ENCODE data around the gene THBS2.
"Not testable (repeated sequence)": the region's sequence is repeated elsewhere in the genome, so short reads cannot be mapped to it uniquely, and the experiment has no call there.

The THBS2 gene

GRCh38 chr6:169183233-169183632 lies 70.4 kb downstream of the THBS2 start:
- Histone ChIP-seq H3F3A (ENCODE audit: insufficient read depth, low read length) (no peaks in the 10 kb centered on the region), H2AFZ (ENCODE audit: low read length) (no peak overlapping the region), H3K9me2 (ENCODE audit: low read depth, low read length) (no peaks in the 10 kb centered on the region), H3K27me3 (ENCODE audit: insufficient read depth, low read length) (no peaks in the 10 kb centered on the region), H3K27ac (ENCODE audit: low read depth, low read length, poor library complexity, severe bottlenecking) (no peak overlapping the region), H4K20me1 (ENCODE audit: insufficient read depth, low read length) (no peaks in the 10 kb centered on the region), H3K79me2 (ENCODE audit: insufficient read depth, low read length) (no peaks in the 10 kb centered on the region), H3K9me3 (ENCODE audit: low read length) (no peaks in the 10 kb centered on the region), H3K36me3 (ENCODE audit: insufficient read depth, low read length) (no peaks in the 10 kb centered on the region), H3K4me3 (ENCODE audit: low read depth, low read length, poor library complexity, severe bottlenecking) (no peak overlapping the region), H3K4me1 (ENCODE audit: insufficient read depth, low read length, severe bottlenecking) (no peaks in the 10 kb centered on the region), H3K4me2 (ENCODE audit: low read length) (no peak overlapping the region), H3K9ac (ENCODE audit: low read length) (no peak overlapping the region)
- no peak for TF ChIP-seq CTCF (IDR thresholded peaks at IDR 0.05; ENCODE audit: low read length)
- no peak for TF ChIP-seq EZH2 (IDR thresholded peaks at IDR 0.05; ENCODE audit: borderline replicate concordance, low read length)

- not testable (repeated sequence) for H3K4me3 ChIP-seq (ENCODE audit: low read depth, low read length, poor library complexity, severe bottlenecking); H3K9me2 ChIP-seq (ENCODE audit: low read depth, low read length); H3K4me2 ChIP-seq (ENCODE audit: low read length); H3K9ac ChIP-seq (ENCODE audit: low read length); H3K36me3 ChIP-seq (ENCODE audit: insufficient read depth, low read length); H3K27me3 ChIP-seq (ENCODE audit: insufficient read depth, low read length); H3K9me3 ChIP-seq (ENCODE audit: low read length); H4K20me1 ChIP-seq (ENCODE audit: insufficient read depth, low read length); H2AFZ ChIP-seq (ENCODE audit: low read length); H3K4me1 ChIP-seq (ENCODE audit: insufficient read depth, low read length, severe bottlenecking); H3F3A ChIP-seq (ENCODE audit: insufficient read depth, low read length); H3K27ac ChIP-seq (ENCODE audit: low read depth, low read length, poor library complexity, severe bottlenecking); H3K79me2 ChIP-seq (ENCODE audit: insufficient read depth, low read length)
Observed at GRCh38 chr6:169179831-169180230, 73.8 kb downstream of the THBS2 start.

GRCh38 chr6:169177516-169178166 lies 76.0 kb downstream of the THBS2 start:
- Histone ChIP-seq H3K36me3 (ENCODE audit: insufficient read depth, low read length) (no peaks in the 10 kb centered on the region), H3K27me3 (ENCODE audit: insufficient read depth, low read length) (no peaks in the 10 kb centered on the region), H2AFZ (ENCODE audit: low read length) (no peak overlapping the region), H3K4me3 (ENCODE audit: low read depth, low read length, poor library complexity, severe bottlenecking) (no peak overlapping the region), H3K79me2 (ENCODE audit: insufficient read depth, low read length) (no peaks in the 10 kb centered on the region), H3K27ac (ENCODE audit: low read depth, low read length, poor library complexity, severe bottlenecking) (no peak overlapping the region), H3K4me1 (ENCODE audit: insufficient read depth, low read length, severe bottlenecking) (no peaks in the 10 kb centered on the region), H3K9me3 (ENCODE audit: low read length) (no peaks in the 10 kb centered on the region), H3K9me2 (ENCODE audit: low read depth, low read length) (no peaks in the 10 kb centered on the region), H3F3A (ENCODE audit: insufficient read depth, low read length) (no peaks in the 10 kb centered on the region), H4K20me1 (ENCODE audit: insufficient read depth, low read length) (no peaks in the 10 kb centered on the region), H3K9ac (ENCODE audit: low read length) (no peak overlapping the region), H3K4me2 (ENCODE audit: low read length) (no peak overlapping the region)
- TF ChIP-seq EZH2 (IDR thresholded peaks at IDR 0.05; ENCODE audit: borderline replicate concordance, low read length) = no peak
- no peak for TF ChIP-seq CTCF (IDR thresholded peaks at IDR 0.05; ENCODE audit: low read length)

- Histone ChIP-seq H3K27ac (ENCODE audit: low read depth, low read length, poor library complexity, severe bottlenecking) (no peak overlapping the region), H3K27me3 (ENCODE audit: insufficient read depth, low read length) (no peaks in the 10 kb centered on the region), H3K4me1 (ENCODE audit: insufficient read depth, low read length, severe bottlenecking) (no peaks in the 10 kb centered on the region), H3K9me2 (ENCODE audit: low read depth, low read length) (no peaks in the 10 kb centered on the region), H2AFZ (ENCODE audit: low read length) (no peak overlapping the region), H3K4me2 (ENCODE audit: low read length) (no peak overlapping the region), H3K36me3 (ENCODE audit: insufficient read depth, low read length) (no peaks in the 10 kb centered on the region), H3K79me2 (ENCODE audit: insufficient read depth, low read length) (no peaks in the 10 kb centered on the region), H3K9ac (ENCODE audit: low read length) (no peak overlapping the region), H3K4me3 (ENCODE audit: low read depth, low read length, poor library complexity, severe bottlenecking) (no peak overlapping the region), H3K9me3 (ENCODE audit: low read length) (no peaks in the 10 kb centered on the region), H3F3A (ENCODE audit: insufficient read depth, low read length) (no peaks in the 10 kb centered on the region), H4K20me1 (ENCODE audit: insufficient read depth, low read length) (no peaks in the 10 kb centered on the region)
- TF ChIP-seq EZH2 (IDR thresholded peaks at IDR 0.05; ENCODE audit: borderline replicate concordance, low read length) = no peak
- TF ChIP-seq CTCF (IDR thresholded peaks at IDR 0.05; ENCODE audit: low read length) = no peak
Observed at GRCh38 chr6:169176361-169176991, 77.2 kb downstream of the THBS2 start.

All from OCI-LY1 (cell line).